Smooth muscle cell (in vitro differentiated cells): Measurements from ENCODE around the gene PLP2. TPM values are rescaled to one million over a fixed set of nuclear protein-coding genes. Genes with fewer than 3 reads are reported as not detected.

Experiments used
- DNase-seq: peaks from one replicate; lab custom pipeline; 2025; ENCODE audit not compliant: unreplicated experiment; lab: John Stamatoyannopoulos, UW
- H2AFZ ChIP-seq: fragments of 200-600 bp; sonication (generic); 2 replicates; pipeline ENCODE4 v1.6.0; 2016; ENCODE audit warnings: antibody characterized with exemption, low read depth, mild to moderate bottlenecking
- H3F3A ChIP-seq: fragments of 200-600 bp; sonication (generic); 2 replicates; pipeline ENCODE4 v1.6.0; 2017; ENCODE audit warnings: antibody characterized with exemption, low read depth
- H3K27ac ChIP-seq: fragments of 200-600 bp; sonication (generic); 2 replicates; pipeline ENCODE4 v1.5.1; 2016; ENCODE audit warnings: low read depth, mild to moderate bottlenecking
- H3K27me3 ChIP-seq: fragments of 200-600 bp; sonication (generic); 2 replicates; pipeline ENCODE4 v1.6.1; 2016; ENCODE audit warnings: low read depth, mild to moderate bottlenecking
- H3K36me3 ChIP-seq: fragments of 200-600 bp; sonication (generic); 2 replicates; pipeline ENCODE4 v1.5.1; 2016; ENCODE audit warnings: low read depth
- H3K4me1 ChIP-seq: fragments of 200-600 bp; sonication (generic); 2 replicates; pipeline ENCODE4 v1.5.1; 2016; ENCODE audit warnings: low read depth
- H3K4me2 ChIP-seq: fragments of 200-600 bp; sonication (generic); 2 replicates; pipeline ENCODE4 v1.6.0; 2016; ENCODE audit warnings: mild to moderate bottlenecking
- H3K4me3 ChIP-seq: fragments of 200-600 bp; sonication (generic); 2 replicates; pipeline ENCODE4 v1.5.1; 2016; ENCODE audit warnings: mild to moderate bottlenecking
- H3K79me2 ChIP-seq: fragments of 200-600 bp; sonication (generic); 2 replicates; pipeline ENCODE4 v1.6.0; 2016; ENCODE audit warnings: low read depth, mild to moderate bottlenecking
- H3K9ac ChIP-seq: fragments of 200-600 bp; sonication (generic); 2 replicates; pipeline ENCODE4 v1.6.0; 2016; ENCODE audit warnings: low read depth
- H3K9me3 ChIP-seq: fragments of 200-600 bp; sonication (generic); replicated peaks from 2 replicates; pipeline ENCODE4 v1.5.1; 2016; ENCODE audit warnings: low read depth
- H4K20me1 ChIP-seq: fragments of 200-600 bp; sonication (generic); 2 replicates; pipeline ENCODE4 v1.6.0; 2016; ENCODE audit warnings: low read depth
- CTCF ChIP-seq: fragments of 200-600 bp; sonication (generic); IDR thresholded peaks from 2 replicates; pipeline ENCODE4 v1.5.1; 2017; ENCODE audit warnings: borderline replicate concordance, mild to moderate bottlenecking, antibody characterized with exemption; ENCODE audit not compliant: insufficient read depth, poor library complexity, severe bottlenecking
- WGBS: methylation state at CpG from one replicate; pipeline ENCODE4 v1.1.7; 2016; ENCODE audit warnings: low lambda C conversion rate; 5-methylcytosine and 5-hydroxymethylcytosine counted together
- polyA plus RNA-seq: library from polyadenylated mRNA; unstranded; fragments of >200 nt; fragmentation: Nextera tagmentation; extraction: Ambion mirVana; gene quantifications from 2 replicates; pipeline ENCODE4 v1.2.1, GENCODE V29; 2016
- small RNA-seq: library from RNA; depleted of rRNA; stranded (forward); fragments of <200 nt; gene quantifications from one replicate; pipeline ENCODE3, GENCODE V24; 2014
- total RNA-seq: library from RNA; depleted of rRNA; stranded (reverse); fragments of >200 nt; gene quantifications from 2 replicates; pipeline ENCODE4 v1.2.3, GENCODE V29; 2014

PLP2 gene
- total and polyA plus RNA-seq, 2 experiments from 2014 or later = 190 to 237 TPM

- no peak overlapping the region for H3K27ac ChIP-seq
- no peaks in the 10 kb centered on the region for H3K4me1 ChIP-seq
- TF ChIP-seq CTCF = no peak
- no peak overlapping the region for H2AFZ ChIP-seq
- H3F3A ChIP-seq = no peaks in the 10 kb centered on the region
- H3K9me3 ChIP-seq = no peaks in the 10 kb centered on the region
- no peaks in the 10 kb centered on the region for H3K79me2 ChIP-seq
- no peaks in the 10 kb centered on the region for H3K27me3 ChIP-seq
- no peak overlapping the region for H3K9ac ChIP-seq
- DNase-seq = no peak
- H3K36me3 ChIP-seq = no peaks in the 10 kb centered on the region
- H3K4me3 ChIP-seq = no peak overlapping the region
- no peak overlapping the region for H3K4me2 ChIP-seq
- H4K20me1 ChIP-seq = no peaks in the 10 kb centered on the region
These were observed 48.4 kb downstream of the PLP2 start for GRCh38 chrX:49220100-49220499.

GRCh38 chrX:49221868-49222267 lies 50.2 kb downstream of the PLP2 start:
- Histone ChIP-seq H3K4me1 (no peaks in the 10 kb centered on the region), H3K9ac (no peak overlapping the region), H2AFZ (no peak overlapping the region), H3K9me3 (no peaks in the 10 kb centered on the region), H4K20me1 (no peaks in the 10 kb centered on the region), H3K36me3 (no peaks in the 10 kb centered on the region), H3K4me2 (no peak overlapping the region), H3K79me2 (no peaks in the 10 kb centered on the region), H3K4me3 (no peak overlapping the region), H3K27ac (no peak overlapping the region), H3F3A (no peaks in the 10 kb centered on the region), H3K27me3 (no peaks in the 10 kb centered on the region)
- 88% methylated on average over 2 of the region's 2 CpGs for WGBS
- no peak for TF ChIP-seq CTCF
- no peak for DNase-seq

Small RNAs within 50 kb of the gene (small RNA-seq; reads per million reads assigned to genes)
- not detected for gene RN7SL262P

Other genes with a start within 250 kb of the PLP2 start
- 30.7 and 36.1 TPM in 2 replicates for gene OTUD5, start 214.3 kb upstream of the PLP2 start, total RNA-seq
- gene OTUD5, start 214.3 kb upstream of the PLP2 start, polyA plus RNA-seq = 55.1 and 62.1 TPM in 2 replicates
- gene KCND1, start 200.1 kb upstream of the PLP2 start, total RNA-seq = 0.94 and 1.2 TPM in 2 replicates
- gene KCND1, start 200.1 kb upstream of the PLP2 start, polyA plus RNA-seq = 3.0 and 3.3 TPM in 2 replicates
- gene GRIPAP1, start 169.6 kb upstream of the PLP2 start, total RNA-seq = 10.0 and 13.9 TPM in 2 replicates
- gene GRIPAP1, start 169.6 kb upstream of the PLP2 start, polyA plus RNA-seq = 14.9 and 20.2 TPM in 2 replicates
- gene TFE3, start 128.5 kb upstream of the PLP2 start, total RNA-seq = 23.6 and 27.0 TPM in 2 replicates
- 35.2 and 40.7 TPM in 2 replicates for gene TFE3, start 128.5 kb upstream of the PLP2 start, polyA plus RNA-seq
- 1.3 and 2.0 TPM in 2 replicates for gene CCDC120, start 112.9 kb upstream of the PLP2 start, total RNA-seq
- gene CCDC120, start 112.9 kb upstream of the PLP2 start, polyA plus RNA-seq = 5.4 and 9.9 TPM in 2 replicates
- 21.3 and 43.6 TPM in 2 replicates for gene PRAF2, start 97.9 kb upstream of the PLP2 start, total RNA-seq
- 134 and 143 TPM in 2 replicates for gene PRAF2, start 97.9 kb upstream of the PLP2 start, polyA plus RNA-seq
- gene WDR45, start 92.0 kb upstream of the PLP2 start, total RNA-seq = 31.4 and 39.6 TPM in 2 replicates
- 38.9 and 49.1 TPM in 2 replicates for gene WDR45, start 92.0 kb upstream of the PLP2 start, polyA plus RNA-seq
- gene GPKOW, start 48.2 kb upstream of the PLP2 start, total RNA-seq = 15.5 and 28.0 TPM in 2 replicates
- 32.0 and 32.4 TPM in 2 replicates for gene GPKOW, start 48.2 kb upstream of the PLP2 start, polyA plus RNA-seq
- 0.45 and 1.3 TPM in 2 replicates for gene MAGIX, start 9.1 kb upstream of the PLP2 start, total RNA-seq
- 3.8 and 6.9 TPM in 2 replicates for gene MAGIX, start 9.1 kb upstream of the PLP2 start, polyA plus RNA-seq
- 3.5 and 11.3 TPM in 2 replicates for gene PRICKLE3, start 14.5 kb downstream of the PLP2 start, total RNA-seq
- gene PRICKLE3, start 14.5 kb downstream of the PLP2 start, polyA plus RNA-seq = 11.5 and 14.5 TPM in 2 replicates
- gene SYP, start 28.3 kb downstream of the PLP2 start, total RNA-seq = not detected in 2 replicates
- 0.28 TPM in 1 of 2 replicates, not detected in the other for gene SYP, start 28.3 kb downstream of the PLP2 start, polyA plus RNA-seq
- gene CACNA1F, start 61.4 kb downstream of the PLP2 start, total RNA-seq = 0.09 TPM in 1 of 2 replicates, not detected in the other
- 0.20 and 0.34 TPM in 2 replicates for gene CACNA1F, start 61.4 kb downstream of the PLP2 start, polyA plus RNA-seq
- 9.3 and 13.8 TPM in 2 replicates for gene CCDC22, start 63.6 kb downstream of the PLP2 start, total RNA-seq
- 16.2 and 19.1 TPM in 2 replicates for gene CCDC22, start 63.6 kb downstream of the PLP2 start, polyA plus RNA-seq
- gene FOXP3, start 92.8 kb downstream of the PLP2 start, total RNA-seq = not detected in 2 replicates
- not detected in 2 replicates for gene FOXP3, start 92.8 kb downstream of the PLP2 start, polyA plus RNA-seq
- gene PPP1R3F, start 97.9 kb downstream of the PLP2 start, total RNA-seq = 2.4 and 3.3 TPM in 2 replicates
- gene PPP1R3F, start 97.9 kb downstream of the PLP2 start, polyA plus RNA-seq = 14.5 and 15.6 TPM in 2 replicates
- not detected in 2 replicates for gene GAGE10, start 131.7 kb downstream of the PLP2 start, total RNA-seq
- not detected in 2 replicates for gene GAGE10, start 131.7 kb downstream of the PLP2 start, polyA plus RNA-seq
- gene GAGE12J, start 150.1 kb downstream of the PLP2 start, total RNA-seq = not detected in 2 replicates
- not detected in 2 replicates for gene GAGE12J, start 150.1 kb downstream of the PLP2 start, polyA plus RNA-seq
- not detected in 2 replicates for gene GAGE13, start 159.7 kb downstream of the PLP2 start, total RNA-seq
- not detected in 2 replicates for gene GAGE13, start 159.7 kb downstream of the PLP2 start, polyA plus RNA-seq